ENCODE measurements around the gene PRRT1.

- no peak for TF ChIP-seq POLR2AphosphoS5 (IDR thresholded peaks at IDR 0.05; ENCODE audit: low read depth, low read length)
- TF ChIP-seq TAF1 (IDR thresholded peaks at IDR 0.05; ENCODE audit: low read depth, low read length): no peak
- TF ChIP-seq POLR2A (IDR thresholded peaks at IDR 0.05; ENCODE audit: low read depth, low read length): no peak
- TF ChIP-seq POU2F2 (IDR thresholded peaks at IDR 0.05; ENCODE audit: low read depth, low read length): no peak
- TF ChIP-seq PAX5 (IDR thresholded peaks at IDR 0.05; ENCODE audit: insufficient read depth, low read length, severe bottlenecking): no peak
Measured at GRCh38 chr6:32131439-32131948, 20.2 kb downstream of the PRRT1 start.
